ENCODE measurements around the gene FAM222B.

- no peak for TF ChIP-seq CTCF (IDR thresholded peaks at IDR 0.05; ENCODE audit: low read depth, low read length)
- no peak for TF ChIP-seq MYC (IDR thresholded peaks at IDR 0.05; ENCODE audit: low read depth, low read length)
Observed at GRCh38 chr17:28811651-28812090, 30.9 kb downstream of the FAM222B start.
